Measurements from ENCODE around the gene PTPRE. TPM values are rescaled to one million over a fixed set of nuclear protein-coding genes. Genes with fewer than 3 reads are reported as not detected.

The PTPRE gene
- total RNA-seq, 2 donors from 2014 or later, result 6.5 to 8.9 TPM

DNA sequence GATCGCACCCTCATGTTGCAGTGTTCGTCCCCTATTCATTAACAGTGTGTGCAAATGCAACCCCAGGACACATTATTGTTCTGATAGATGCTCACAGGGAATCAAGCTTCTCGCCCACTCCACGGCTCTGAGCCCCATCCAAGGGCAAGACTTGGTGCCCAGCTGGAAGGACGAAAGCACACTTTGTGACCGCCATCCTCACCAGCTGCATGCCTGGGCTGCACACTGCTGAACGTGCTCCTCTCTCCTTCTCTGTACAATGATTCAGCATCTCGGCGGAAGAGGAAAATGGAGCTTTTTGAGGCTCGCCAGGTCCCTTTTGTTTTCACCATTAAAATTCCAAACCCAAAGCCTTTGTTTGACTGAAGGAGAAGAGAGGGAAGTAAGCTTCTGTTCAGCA is 177.5 kb downstream of the PTPRE start:
- Histone ChIP-seq H3K27ac (no peak overlapping the region), H3K27me3 (no peaks in the 10 kb centered on the region), H3K4me3 (no peak overlapping the region), H3K36me3 (replicated peaks in 1 of 2; ENCODE audit: insufficient read depth in 1 of 2, low read depth in 2 of 2) (no peaks in the 10 kb centered on the region), H3K9me3 (no peaks in the 10 kb centered on the region), H3K4me1 (no peaks in the 10 kb centered on the region)
- no peak for DNase-seq
- 78 to 83% methylated on average over 10 of the region's 10 CpGs for WGBS, 2 donors
- TF ChIP-seq POLR2A (IDR thresholded peaks at IDR 0.05), result no peak
- TF ChIP-seq CTCF (IDR thresholded peaks at IDR 0.05), result no peak
- ATAC-seq, result no peak
- intact Hi-C loops (cut with DNase I), result no loop called here

GRCh38 chr10:128084991-128085390 is 178.1 kb downstream of the PTPRE start:
- TF ChIP-seq CTCF (IDR thresholded peaks at IDR 0.05) (no peak), POLR2A (IDR thresholded peaks at IDR 0.05) (no peak)
- WGBS, 2 donors, result 75 to 88% methylated on average over 8 of the region's 8 CpGs
- Histone ChIP-seq H3K27ac (no peak overlapping the region), H3K9me3 (no peaks in the 10 kb centered on the region), H3K4me3 (no peak overlapping the region), H3K4me1 (no peaks in the 10 kb centered on the region), H3K27me3 (no peaks in the 10 kb centered on the region), H3K36me3 (replicated peaks in 1 of 2; ENCODE audit: insufficient read depth in 1 of 2, low read depth in 2 of 2) (no peaks in the 10 kb centered on the region)
- intact Hi-C loops (cut with DNase I), result no loop called here
- no peak for DNase-seq
- no peak for ATAC-seq

GRCh38 chr10:128086003-128086863 is 179.3 kb downstream of the PTPRE start:
- DNase-seq (no peak), ATAC-seq (no peak)
- Histone ChIP-seq H3K36me3 (replicated peaks in 1 of 2; ENCODE audit: insufficient read depth in 1 of 2, low read depth in 2 of 2) (no peaks in the 10 kb centered on the region), H3K9me3 (no peaks in the 10 kb centered on the region), H3K4me1 (no peaks in the 10 kb centered on the region), H3K4me3 (no peak overlapping the region), H3K27ac (no peak overlapping the region), H3K27me3 (no peaks in the 10 kb centered on the region)
- 72 to 73% methylated on average over 4 to 10 of the region's 10 CpGs for WGBS, 2 donors
- intact Hi-C loops (cut with DNase I), result no loop called here
- TF ChIP-seq CTCF (IDR thresholded peaks at IDR 0.05) (no peak), POLR2A (IDR thresholded peaks at IDR 0.05) (no peak)

- intact Hi-C loops (cut with DNase I), result no loop called here
- no peaks in the 10 kb centered on the region for H3K36me3 ChIP-seq (replicated peaks in 1 of 2; ENCODE audit: insufficient read depth in 1 of 2, low read depth in 2 of 2)
- no peaks in the 10 kb centered on the region for H3K9me3 ChIP-seq
- no peak overlapping the region for H3K27ac ChIP-seq
- DNase-seq (no peak), ATAC-seq (no peak)
- H3K27me3 ChIP-seq, result no peaks in the 10 kb centered on the region
- no peaks in the 10 kb centered on the region for H3K4me1 ChIP-seq
- no peak overlapping the region for H3K4me3 ChIP-seq
- TF ChIP-seq CTCF (IDR thresholded peaks at IDR 0.05) (no peak), POLR2A (IDR thresholded peaks at IDR 0.05) (no peak)
- 55 to 62% methylated on average over 7 of the region's 7 CpGs for WGBS, 2 donors
These were observed 180.4 kb downstream of the PTPRE start for GRCh38 chr10:128087146-128087883.

Data from body of pancreas (tissue), 4 donors.